Tibial artery (tissue), 4 donors: ENCODE data around the gene BPNT1.
"Not testable (repeated sequence)": the region's sequence is repeated elsewhere in the genome, so short reads cannot be mapped to it uniquely, and the experiment has no call there.

Experiments used
- DNase-seq, 2 donors: peaks; one replicate each; pipeline ENCODE4 v3.0.0-alpha.2; 2019
- H3K27ac ChIP-seq, 2 donors: fragments of 200-600 bp; sonication (generic) in 1 of 2; 1 replicate in 1 of 2; 2 replicates in 1 of 2; pipeline ENCODE4 v1.5.1; 2018 to 2019; ENCODE audit warnings: mild to moderate bottlenecking in 1 of 2
- H3K27me3 ChIP-seq, 2 donors: fragments of 200-600 bp; sonication (generic) in 1 of 2; one replicate each; pipeline versions ENCODE4 v1.5.1 to v1.6.0; 2016 to 2019
- H3K36me3 ChIP-seq, 3 donors: fragments of 200-600 bp; sonication (generic) in 2 of 3; one replicate each; pipeline ENCODE4 v1.5.1; 2016 to 2019; ENCODE audit warnings: mild to moderate bottlenecking in 2 of 3
- H3K4me1 ChIP-seq, 4 donors: fragments of 200-600 bp; sonication (generic) in 2 of 4; 1 replicate in 3 of 4; 2 replicates in 1 of 4; pipeline ENCODE4 v1.5.1; 2016 to 2019
- H3K4me3 ChIP-seq, 2 donors: fragments of 200-600 bp; sonication (generic) in 1 of 2; 1 replicate in 1 of 2; 2 replicates in 1 of 2; pipeline ENCODE4 v1.5.1; 2018 to 2019; ENCODE audit warnings: mild to moderate bottlenecking in 2 of 2
- H3K9me3 ChIP-seq, 3 donors: fragments of 200-600 bp; sonication (generic) in 1 of 3; one replicate each; pipeline ENCODE4 v1.5.1; 2016 to 2019
- CTCF ChIP-seq, 2 experiments: fragments of 200-600 bp in 1 of 2; fragments of 450-650 bp in 1 of 2; IDR thresholded peaks; one replicate each; pipeline ENCODE4 v1.5.1; 2017 to 2019; ENCODE audit warnings: antibody characterized with exemption in 2 of 2, mild to moderate bottlenecking in 1 of 2, moderate library complexity in 1 of 2
- intact Hi-C: fragments of 100-400 bp; cut with DNase I; formaldehyde crosslinking; loops from one replicate; pipeline ENCODE4 v1.15.0; 2023; ENCODE audit warnings: low total_unique reads

BPNT1 gene

GRCh38 chr1:220045356-220046051 is 44.1 kb downstream of the BPNT1 start:
- no peak for DNase-seq
- TF ChIP-seq CTCF (IDR thresholded peaks at IDR 0.05), result no peak
- peaks cover 0 to 11% (median 0%) of the 10 kb centered on the region in 3 donors for H3K36me3 ChIP-seq
- peak overlapping the region; percentile 86 to 97 for H3K4me3 ChIP-seq
- H3K27ac ChIP-seq, result peak overlapping the region; percentile 92 to 96
- no peaks in the 10 kb centered on the region for H3K27me3 ChIP-seq
- no peaks in the 10 kb centered on the region for H3K9me3 ChIP-seq
- intact Hi-C loops, result loop anchor here (5.0 kb wide), 1 partner anchor 47 kb away; the partner anchor contains the start of gene IARS2
- peaks cover 0 to 28% (median 14%) of the 10 kb centered on the region in 4 donors for H3K4me1 ChIP-seq

- Histone ChIP-seq H3K9me3 (no peaks in the 10 kb centered on the region), H3K4me3 (peak overlapping the region; percentile 86 to 97), H3K27me3 (no peaks in the 10 kb centered on the region), H3K27ac (peak overlapping the region; percentile 92 to 96), H3K4me1 (peaks cover 0 to 28% (median 14%) of the 10 kb centered on the region in 4 donors), H3K36me3 (peaks cover 0 to 18% (median 4%) of the 10 kb centered on the region in 3 donors)
- intact Hi-C loops, result loop anchor here (5.0 kb wide), 1 partner anchor 47 kb away; the partner anchor contains the start of gene IARS2
- DNase-seq, result no peak
- TF ChIP-seq CTCF (IDR thresholded peaks at IDR 0.05), result no peak
Measured at GRCh38 chr1:220044678-220045355, 44.8 kb downstream of the BPNT1 start.

GRCh38 chr1:220043646-220044045 is 45.9 kb downstream of the BPNT1 start:
- H3K36me3 ChIP-seq, result peaks cover 6 to 29% (median 15%) of the 10 kb centered on the region in 3 donors
- H3K4me3 ChIP-seq, result no peak overlapping the region
- no peak for TF ChIP-seq CTCF (IDR thresholded peaks at IDR 0.05)
- no peaks in the 10 kb centered on the region for H3K9me3 ChIP-seq
- peaks cover 0 to 28% (median 14%) of the 10 kb centered on the region in 4 donors for H3K4me1 ChIP-seq
- no peak overlapping the region for H3K27ac ChIP-seq
- no peak for DNase-seq
- intact Hi-C loops, result no loop called here
- H3K27me3 ChIP-seq, result no peaks in the 10 kb centered on the region

GRCh38 chr1:220040028-220040596 is 49.5 kb downstream of the BPNT1 start:
- Histone ChIP-seq H3K27ac (no peak overlapping the region), H3K4me1 (peaks cover 0 to 27% (median 12%) of the 10 kb centered on the region in 4 donors), H3K4me3 (no peak overlapping the region), H3K27me3 (no peaks in the 10 kb centered on the region), H3K36me3 (peaks cover 9 to 35% (median 18%) of the 10 kb centered on the region in 3 donors), H3K9me3 (no peaks in the 10 kb centered on the region)
- intact Hi-C loops, result no loop called here
- TF ChIP-seq CTCF (IDR thresholded peaks at IDR 0.05), result no peak
- DNase-seq, result no peak

GRCh38 chr1:220038640-220039039 is 50.9 kb downstream of the BPNT1 start:
- H3K4me1 ChIP-seq, result peaks cover 0 to 14% (median 2%) of the 10 kb centered on the region in 4 donors
- H3K27me3 ChIP-seq, result no peaks in the 10 kb centered on the region
- peaks cover 10 to 39% (median 18%) of the 10 kb centered on the region in 3 donors for H3K36me3 ChIP-seq
- no peak overlapping the region for H3K4me3 ChIP-seq
- H3K9me3 ChIP-seq, result no peaks in the 10 kb centered on the region
- intact Hi-C loops, result loop anchor here (10.0 kb wide), 1 partner anchor 54 kb away; no protein-coding TSS in a partner anchor
- TF ChIP-seq CTCF (IDR thresholded peaks at IDR 0.05), result no peak
- no peak overlapping the region for H3K27ac ChIP-seq
- DNase-seq, result no peak

GRCh38 chr1:220037810-220038209 is 51.8 kb downstream of the BPNT1 start:
- intact Hi-C loops, result loop anchor here (10.0 kb wide), 1 partner anchor 53 kb away; no protein-coding TSS in a partner anchor
- H3K9me3 ChIP-seq, H3K27me3 ChIP-seq, H3K4me3 ChIP-seq, DNase-seq, H3K27ac ChIP-seq: not testable (repeated sequence)
- Histone ChIP-seq H3K36me3 (peaks cover 18 to 45% (median 21%) of the 10 kb centered on the region in 3 donors), H3K4me1 (peaks cover 0 to 10% (median 2%) of the 10 kb centered on the region in 4 donors)
